Smooth muscle cell (in vitro differentiated cells): ENCODE measurements around the gene RPTOR. TPM values are rescaled to one million over a fixed set of nuclear protein-coding genes. Genes with fewer than 3 reads are reported as not detected.
A peak's percentile ranks its signal among the peaks of the same experiment; 100 is the strongest.

Source experiments
- DNase-seq: peaks from one replicate; lab custom pipeline; 2025; ENCODE audit not compliant: unreplicated experiment; lab: John Stamatoyannopoulos, UW
- H2AFZ ChIP-seq: fragments of 200-600 bp; sonication (generic); 2 replicates; pipeline ENCODE4 v1.6.0; 2016; ENCODE audit warnings: antibody characterized with exemption, low read depth, mild to moderate bottlenecking
- H3F3A ChIP-seq: fragments of 200-600 bp; sonication (generic); 2 replicates; pipeline ENCODE4 v1.6.0; 2017; ENCODE audit warnings: antibody characterized with exemption, low read depth
- H3K27ac ChIP-seq: fragments of 200-600 bp; sonication (generic); 2 replicates; pipeline ENCODE4 v1.5.1; 2016; ENCODE audit warnings: low read depth, mild to moderate bottlenecking
- H3K27me3 ChIP-seq: fragments of 200-600 bp; sonication (generic); 2 replicates; pipeline ENCODE4 v1.6.1; 2016; ENCODE audit warnings: low read depth, mild to moderate bottlenecking
- H3K36me3 ChIP-seq: fragments of 200-600 bp; sonication (generic); 2 replicates; pipeline ENCODE4 v1.5.1; 2016; ENCODE audit warnings: low read depth
- H3K4me1 ChIP-seq: fragments of 200-600 bp; sonication (generic); 2 replicates; pipeline ENCODE4 v1.5.1; 2016; ENCODE audit warnings: low read depth
- H3K4me2 ChIP-seq: fragments of 200-600 bp; sonication (generic); 2 replicates; pipeline ENCODE4 v1.6.0; 2016; ENCODE audit warnings: mild to moderate bottlenecking
- H3K4me3 ChIP-seq: fragments of 200-600 bp; sonication (generic); 2 replicates; pipeline ENCODE4 v1.5.1; 2016; ENCODE audit warnings: mild to moderate bottlenecking
- H3K79me2 ChIP-seq: fragments of 200-600 bp; sonication (generic); 2 replicates; pipeline ENCODE4 v1.6.0; 2016; ENCODE audit warnings: low read depth, mild to moderate bottlenecking
- H3K9ac ChIP-seq: fragments of 200-600 bp; sonication (generic); 2 replicates; pipeline ENCODE4 v1.6.0; 2016; ENCODE audit warnings: low read depth
- H3K9me3 ChIP-seq: fragments of 200-600 bp; sonication (generic); replicated peaks from 2 replicates; pipeline ENCODE4 v1.5.1; 2016; ENCODE audit warnings: low read depth
- H4K20me1 ChIP-seq: fragments of 200-600 bp; sonication (generic); 2 replicates; pipeline ENCODE4 v1.6.0; 2016; ENCODE audit warnings: low read depth
- CTCF ChIP-seq: fragments of 200-600 bp; sonication (generic); IDR thresholded peaks from 2 replicates; pipeline ENCODE4 v1.5.1; 2017; ENCODE audit warnings: borderline replicate concordance, mild to moderate bottlenecking, antibody characterized with exemption; ENCODE audit not compliant: insufficient read depth, poor library complexity, severe bottlenecking
- WGBS: methylation state at CpG from one replicate; pipeline ENCODE4 v1.1.7; 2016; ENCODE audit warnings: low lambda C conversion rate; 5-methylcytosine and 5-hydroxymethylcytosine counted together
- polyA plus RNA-seq: library from polyadenylated mRNA; unstranded; fragments of >200 nt; fragmentation: Nextera tagmentation; extraction: Ambion mirVana; gene quantifications from 2 replicates; pipeline ENCODE4 v1.2.1, GENCODE V29; 2016
- total RNA-seq: library from RNA; depleted of rRNA; stranded (reverse); fragments of >200 nt; gene quantifications from 2 replicates; pipeline ENCODE4 v1.2.3, GENCODE V29; 2014

Gene RPTOR
- total and polyA plus RNA-seq, 2 experiments from 2014 or later = 10.6 to 12.2 TPM

DNA sequence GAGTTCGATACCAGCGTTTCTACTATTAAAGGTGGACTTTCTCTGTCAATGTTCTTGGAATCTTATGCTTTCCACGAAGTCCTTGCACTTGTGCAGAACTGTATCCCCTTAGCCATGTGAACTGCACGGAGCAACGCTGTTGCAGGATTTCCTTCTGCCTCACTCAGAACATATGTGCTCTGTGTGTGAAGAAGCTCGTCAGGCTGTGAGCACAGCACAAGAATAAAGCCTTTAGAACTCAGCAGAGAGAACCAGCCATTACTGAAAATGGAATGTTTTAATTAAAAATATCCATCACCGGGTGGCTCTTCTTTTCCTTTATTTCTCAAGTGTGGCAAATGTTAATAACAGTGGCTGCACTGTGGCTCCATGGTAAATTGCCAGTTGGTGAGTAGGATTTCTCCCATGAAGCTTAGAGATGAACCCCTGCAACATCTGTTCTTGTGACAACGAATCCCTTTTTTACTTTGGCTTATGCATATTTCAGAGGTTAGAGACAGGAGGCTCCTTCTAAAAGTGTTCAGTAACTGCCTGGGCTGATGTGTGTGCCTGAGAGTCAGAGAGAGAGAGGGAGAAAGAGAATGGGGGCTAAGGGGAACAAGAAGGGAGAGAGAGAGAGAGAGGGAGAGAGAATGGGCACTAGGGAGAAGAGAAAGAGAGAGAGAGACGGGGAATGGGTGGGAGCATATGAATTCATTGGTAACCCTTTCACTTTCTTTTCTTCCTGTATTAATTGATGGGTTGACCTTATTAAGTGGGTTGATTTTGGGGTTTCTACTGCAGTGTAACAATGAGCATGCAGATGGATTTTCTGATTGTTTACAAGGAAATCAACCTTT lies 50.0 kb downstream of the RPTOR start:
- H3F3A ChIP-seq = peaks cover 2% of the 10 kb centered on the region
- no peaks in the 10 kb centered on the region for H3K9me3 ChIP-seq
- no peak overlapping the region for H2AFZ ChIP-seq
- peaks cover 83% of the 10 kb centered on the region for H4K20me1 ChIP-seq
- H3K4me2 ChIP-seq = no peak overlapping the region
- H3K9ac ChIP-seq = no peak overlapping the region
- no peaks in the 10 kb centered on the region for H3K36me3 ChIP-seq
- peaks cover 9% of the 10 kb centered on the region for H3K4me1 ChIP-seq
- TF ChIP-seq CTCF = no peak
- peaks cover 74% of the 10 kb centered on the region for H3K79me2 ChIP-seq
- H3K27ac ChIP-seq = no peak overlapping the region
- DNase-seq = no peak
- H3K27me3 ChIP-seq = no peaks in the 10 kb centered on the region
- 92% methylated on average over 9 of the region's 9 CpGs for WGBS
- H3K4me3 ChIP-seq = no peak overlapping the region

DNA sequence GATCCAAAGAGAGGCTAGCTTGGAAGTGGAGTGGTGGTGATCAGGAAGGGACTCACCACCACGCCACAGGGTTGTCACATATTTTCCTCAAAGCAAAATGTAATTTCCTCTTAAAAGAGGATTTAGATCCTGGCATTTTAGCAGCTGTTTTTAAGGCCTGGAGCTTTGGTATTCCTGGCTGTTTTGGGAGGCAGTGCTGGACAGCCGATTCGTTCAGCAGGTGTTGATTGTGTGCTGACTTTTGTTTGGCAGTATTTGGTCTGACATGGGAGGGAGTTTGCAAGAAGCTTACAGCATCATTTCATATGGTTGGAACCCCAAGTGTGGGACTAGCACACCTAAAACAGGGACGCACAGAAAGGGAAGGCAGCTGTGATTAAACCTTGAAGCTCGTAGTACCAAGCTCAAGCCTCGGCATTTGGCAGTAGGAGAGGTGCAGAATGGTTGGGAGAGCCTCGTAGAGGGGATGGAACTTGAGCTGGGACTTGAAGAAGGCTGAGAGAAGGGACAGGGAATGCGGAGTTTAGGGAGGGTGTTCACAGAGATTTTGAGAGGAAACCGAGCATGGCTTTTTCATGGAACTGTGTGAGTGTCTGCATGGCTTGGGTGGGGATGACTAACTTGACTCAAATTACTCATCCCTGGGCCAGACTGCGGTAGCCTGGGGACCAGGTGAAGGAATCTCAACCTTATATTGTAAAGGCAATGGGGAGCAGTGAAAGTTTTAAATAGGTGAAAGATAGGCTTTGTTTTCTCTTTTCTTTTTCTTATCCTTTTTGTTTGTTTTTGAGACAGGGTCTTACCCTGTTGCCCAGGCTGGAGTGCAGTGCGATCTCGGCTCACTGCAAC lies 52.3 kb downstream of the RPTOR start:
- DNase-seq = no peak
- Histone ChIP-seq H4K20me1 (peaks cover 69% of the 10 kb centered on the region), H3K9me3 (no peaks in the 10 kb centered on the region), H3K27me3 (no peaks in the 10 kb centered on the region), H3F3A (peaks cover 6% of the 10 kb centered on the region), H3K27ac (peak overlapping the region; percentile 47), H3K4me1 (peaks cover 18% of the 10 kb centered on the region), H3K4me2 (peak overlapping the region; percentile 41), H3K9ac (no peak overlapping the region), H3K4me3 (no peak overlapping the region), H3K36me3 (no peaks in the 10 kb centered on the region), H2AFZ (no peak overlapping the region), H3K79me2 (peaks cover 57% of the 10 kb centered on the region)
- TF ChIP-seq CTCF = no peak
- WGBS = 73% methylated on average over 12 of the region's 12 CpGs

DNA sequence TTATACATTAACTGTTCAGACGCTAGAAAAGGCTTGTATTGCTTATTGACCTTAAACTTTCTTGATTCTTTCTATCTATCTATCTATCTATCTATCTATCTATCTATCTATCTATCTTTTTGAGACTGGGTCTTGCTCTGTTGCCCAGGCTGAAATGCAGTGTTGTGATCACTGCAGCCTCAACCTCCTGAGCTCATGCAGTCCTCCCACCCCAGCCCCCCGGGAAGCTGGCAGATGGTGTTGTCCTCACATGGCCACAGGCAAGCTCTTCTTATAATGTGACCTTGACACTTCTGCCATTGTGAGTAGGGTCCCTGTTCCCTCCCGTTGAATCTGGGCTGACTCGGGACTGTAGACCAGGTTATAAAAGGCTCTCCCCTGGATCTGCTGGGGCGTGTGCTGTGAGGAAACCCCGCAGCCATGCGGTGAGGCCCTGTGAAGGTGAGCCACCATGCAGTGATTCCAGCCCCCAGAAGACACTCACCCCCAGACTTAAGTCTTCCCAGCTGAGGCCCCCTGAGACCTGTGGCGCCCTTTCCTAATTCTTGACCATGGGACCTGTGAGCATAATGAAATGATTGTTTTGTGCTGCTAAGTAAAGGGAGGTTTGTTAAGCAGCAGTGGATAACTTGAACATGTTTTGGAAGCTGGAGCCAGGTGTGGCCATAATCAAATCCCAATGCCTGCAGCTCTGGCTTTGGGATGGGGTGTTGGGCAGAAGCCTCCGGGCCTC lies 54.3 kb downstream of the RPTOR start:
- peaks cover 18% of the 10 kb centered on the region for H3K4me1 ChIP-seq
- peaks cover 71% of the 10 kb centered on the region for H4K20me1 ChIP-seq
- peak overlapping the region; percentile 70 for H3K4me2 ChIP-seq
- WGBS = 93% methylated on average over 9 of the region's 9 CpGs
- H3K9ac ChIP-seq = peak overlapping the region; percentile 25
- peaks cover 52% of the 10 kb centered on the region for H3K79me2 ChIP-seq
- peaks cover 6% of the 10 kb centered on the region for H3F3A ChIP-seq
- H3K27me3 ChIP-seq = no peaks in the 10 kb centered on the region
- H2AFZ ChIP-seq = no peak overlapping the region
- H3K4me3 ChIP-seq = no peak overlapping the region
- DNase-seq = no peak
- H3K27ac ChIP-seq = peak overlapping the region; percentile 84
- TF ChIP-seq CTCF = no peak
- no peaks in the 10 kb centered on the region for H3K36me3 ChIP-seq
- no peaks in the 10 kb centered on the region for H3K9me3 ChIP-seq
